CD4-positive, alpha-beta T cell treated with Interleukin-10 for 1 hour (primary cell): ENCODE data around the gene GNAT3.

Experiments used
- DNase-seq: peaks from one replicate; pipeline ENCODE4 v3.0.0-alpha.2; 2020

The GNAT3 gene

DNA sequence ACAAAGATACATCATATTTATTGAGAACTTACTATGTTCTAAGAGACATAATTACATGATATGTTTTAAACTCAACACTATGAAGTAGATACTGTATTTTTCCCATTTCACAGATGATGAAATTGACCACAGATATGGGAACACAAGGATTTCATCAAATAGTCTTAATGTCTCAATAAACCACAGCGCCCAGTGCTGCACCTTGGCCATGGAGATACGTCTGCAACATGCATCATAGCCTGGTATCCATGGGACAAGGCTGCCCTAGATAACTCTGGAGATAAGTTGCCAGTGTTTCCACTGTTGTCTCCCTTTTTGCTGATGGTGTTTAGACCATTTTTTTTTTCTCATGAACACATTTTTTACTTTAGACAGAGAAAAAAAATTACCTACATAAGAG, 97.5 kb downstream of the GNAT3 start:
- DNase-seq: no peak

GRCh38 chr7:80413383-80413945, 98.4 kb downstream of the GNAT3 start:
- DNase-seq: no peak

DNA sequence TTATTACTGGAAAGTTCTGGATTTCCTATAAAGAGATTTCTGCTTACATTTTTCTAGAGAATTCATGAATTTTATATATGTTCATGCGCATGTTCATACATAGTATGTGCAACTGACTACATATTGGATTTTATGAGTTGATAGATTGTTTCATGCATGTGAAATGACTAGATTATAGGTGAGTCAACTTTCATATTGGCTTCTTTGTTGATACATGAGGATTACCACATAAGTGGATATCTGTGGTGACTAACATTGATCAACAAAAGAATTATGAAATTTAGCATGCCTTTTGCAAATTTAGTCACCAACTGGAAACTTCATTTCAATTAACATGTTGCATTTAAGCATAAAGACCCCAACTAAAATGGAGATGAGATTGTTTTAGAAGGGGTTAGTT, 99.0 kb downstream of the GNAT3 start:
- DNase-seq: no peak

- no peak for DNase-seq
Measured at GRCh38 chr7:80411621-80412020, 100.2 kb downstream of the GNAT3 start.

GRCh38 chr7:80410081-80410480, 101.8 kb downstream of the GNAT3 start:
- DNase-seq: no peak
